Glutamatergic neuron (in vitro differentiated cells): ENCODE results near the gene AKAP1. TPM values are rescaled to one million over a fixed set of nuclear protein-coding genes. Genes with fewer than 3 reads are reported as not detected.

Source experiments
- DNase-seq: peaks from one replicate; pipeline ENCODE4 v3.0.0; 2022
- H3K27ac Mint-ChIP-seq: one replicate; pipeline ENCODE4 v1.8.0; 2020; ENCODE audit warnings: mild to moderate bottlenecking, mixed read lengths, inconsistent platforms; ENCODE audit not compliant: unreplicated experiment
- H3K27me3 Mint-ChIP-seq: one replicate; pipeline ENCODE4 v1.8.0; 2020; ENCODE audit warnings: mild to moderate bottlenecking, moderate library complexity, mixed read lengths, inconsistent platforms; ENCODE audit not compliant: unreplicated experiment
- H3K36me3 Mint-ChIP-seq: one replicate; pipeline ENCODE4 v1.8.0; 2020; ENCODE audit warnings: mild to moderate bottlenecking, mixed read lengths, inconsistent platforms; ENCODE audit not compliant: unreplicated experiment
- H3K4me1 Mint-ChIP-seq: one replicate; pipeline ENCODE4 v1.8.0; 2020; ENCODE audit warnings: mild to moderate bottlenecking, low read depth, mixed read lengths, inconsistent platforms; ENCODE audit not compliant: unreplicated experiment
- H3K4me3 Mint-ChIP-seq: one replicate; pipeline ENCODE4 v1.8.0; 2020; ENCODE audit warnings: mild to moderate bottlenecking, mixed read lengths, inconsistent platforms; ENCODE audit not compliant: unreplicated experiment
- H3K9me3 Mint-ChIP-seq: one replicate; pipeline ENCODE4 v1.8.0; 2020; ENCODE audit warnings: mild to moderate bottlenecking, moderate library complexity, mixed read lengths, inconsistent platforms; ENCODE audit not compliant: unreplicated experiment
- total RNA-seq: library from RNA; stranded (reverse); fragmentation: NEBNext Ultra II Directional; extraction: Animal tissue kit (Norgen Biotek cat#: 25700); gene quantifications from one replicate; pipeline ENCODE4 v1.2.1, GENCODE V29; 2021; ENCODE audit not compliant: unreplicated experiment
- TF ChIP-seq, protein P1 (sequence below): fragments of 200-600 bp; sonication (generic); IDR thresholded peaks from one replicate; pipeline ENCODE4 v1.5.0; 2021; ENCODE audit not compliant: partially characterized antibody, unreplicated experiment

Gene AKAP1
- total RNA-seq, 1 donor from 2014 or later, result 35.6 TPM

DNA sequence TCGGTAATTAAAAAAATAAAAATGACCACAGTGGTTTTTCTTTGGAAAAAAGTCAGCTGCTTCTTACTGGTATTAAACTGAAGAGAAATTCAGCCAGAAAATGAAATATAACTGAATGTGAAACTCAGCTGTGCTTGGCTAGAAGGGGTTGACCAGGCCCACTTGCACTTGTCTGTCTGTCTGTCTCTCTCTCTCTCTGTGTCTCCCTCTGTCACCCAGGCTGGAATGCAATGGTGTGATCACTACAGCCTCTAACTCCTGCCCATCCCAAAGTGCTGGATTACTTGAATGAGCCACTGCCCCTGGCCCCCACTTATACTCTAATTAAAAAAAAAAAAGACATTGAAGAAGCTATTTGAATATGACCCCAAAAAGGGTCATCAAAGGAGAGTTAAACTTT lies 17.3 kb upstream of the AKAP1 start:
- Mint-ChIP-seq H3K9me3 (no peaks in the 10 kb centered on the region), H3K36me3 (no peaks in the 10 kb centered on the region), H3K27ac (no peak overlapping the region), H3K27me3 (peaks cover 5% of the 10 kb centered on the region), H3K4me3 (no peak overlapping the region), H3K4me1 (peaks cover 10% of the 10 kb centered on the region)
- TF ChIP-seq, protein P1, sequence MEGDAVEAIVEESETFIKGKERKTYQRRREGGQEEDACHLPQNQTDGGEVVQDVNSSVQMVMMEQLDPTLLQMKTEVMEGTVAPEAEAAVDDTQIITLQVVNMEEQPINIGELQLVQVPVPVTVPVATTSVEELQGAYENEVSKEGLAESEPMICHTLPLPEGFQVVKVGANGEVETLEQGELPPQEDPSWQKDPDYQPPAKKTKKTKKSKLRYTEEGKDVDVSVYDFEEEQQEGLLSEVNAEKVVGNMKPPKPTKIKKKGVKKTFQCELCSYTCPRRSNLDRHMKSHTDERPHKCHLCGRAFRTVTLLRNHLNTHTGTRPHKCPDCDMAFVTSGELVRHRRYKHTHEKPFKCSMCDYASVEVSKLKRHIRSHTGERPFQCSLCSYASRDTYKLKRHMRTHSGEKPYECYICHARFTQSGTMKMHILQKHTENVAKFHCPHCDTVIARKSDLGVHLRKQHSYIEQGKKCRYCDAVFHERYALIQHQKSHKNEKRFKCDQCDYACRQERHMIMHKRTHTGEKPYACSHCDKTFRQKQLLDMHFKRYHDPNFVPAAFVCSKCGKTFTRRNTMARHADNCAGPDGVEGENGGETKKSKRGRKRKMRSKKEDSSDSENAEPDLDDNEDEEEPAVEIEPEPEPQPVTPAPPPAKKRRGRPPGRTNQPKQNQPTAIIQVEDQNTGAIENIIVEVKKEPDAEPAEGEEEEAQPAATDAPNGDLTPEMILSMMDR, result no peak
- no peak for DNase-seq

GRCh38 chr17:57068222-57068658 lies 16.8 kb upstream of the AKAP1 start:
- peaks cover 10% of the 10 kb centered on the region for H3K4me1 Mint-ChIP-seq
- H3K36me3 Mint-ChIP-seq, result no peaks in the 10 kb centered on the region
- H3K9me3 Mint-ChIP-seq, result no peaks in the 10 kb centered on the region
- H3K27ac Mint-ChIP-seq, result no peak overlapping the region
- TF ChIP-seq, protein P1, result no peak
- H3K4me3 Mint-ChIP-seq, result no peak overlapping the region
- peaks cover 5% of the 10 kb centered on the region for H3K27me3 Mint-ChIP-seq
- DNase-seq, result no peak

GRCh38 chr17:57068707-57069106 lies 16.3 kb upstream of the AKAP1 start:
- Mint-ChIP-seq H3K27me3 (peaks cover 5% of the 10 kb centered on the region), H3K4me1 (peaks cover 10% of the 10 kb centered on the region), H3K9me3 (no peaks in the 10 kb centered on the region), H3K27ac (no peak overlapping the region), H3K36me3 (no peaks in the 10 kb centered on the region), H3K4me3 (no peak overlapping the region)
- no peak for DNase-seq
- TF ChIP-seq, protein P1, result no peak

DNA sequence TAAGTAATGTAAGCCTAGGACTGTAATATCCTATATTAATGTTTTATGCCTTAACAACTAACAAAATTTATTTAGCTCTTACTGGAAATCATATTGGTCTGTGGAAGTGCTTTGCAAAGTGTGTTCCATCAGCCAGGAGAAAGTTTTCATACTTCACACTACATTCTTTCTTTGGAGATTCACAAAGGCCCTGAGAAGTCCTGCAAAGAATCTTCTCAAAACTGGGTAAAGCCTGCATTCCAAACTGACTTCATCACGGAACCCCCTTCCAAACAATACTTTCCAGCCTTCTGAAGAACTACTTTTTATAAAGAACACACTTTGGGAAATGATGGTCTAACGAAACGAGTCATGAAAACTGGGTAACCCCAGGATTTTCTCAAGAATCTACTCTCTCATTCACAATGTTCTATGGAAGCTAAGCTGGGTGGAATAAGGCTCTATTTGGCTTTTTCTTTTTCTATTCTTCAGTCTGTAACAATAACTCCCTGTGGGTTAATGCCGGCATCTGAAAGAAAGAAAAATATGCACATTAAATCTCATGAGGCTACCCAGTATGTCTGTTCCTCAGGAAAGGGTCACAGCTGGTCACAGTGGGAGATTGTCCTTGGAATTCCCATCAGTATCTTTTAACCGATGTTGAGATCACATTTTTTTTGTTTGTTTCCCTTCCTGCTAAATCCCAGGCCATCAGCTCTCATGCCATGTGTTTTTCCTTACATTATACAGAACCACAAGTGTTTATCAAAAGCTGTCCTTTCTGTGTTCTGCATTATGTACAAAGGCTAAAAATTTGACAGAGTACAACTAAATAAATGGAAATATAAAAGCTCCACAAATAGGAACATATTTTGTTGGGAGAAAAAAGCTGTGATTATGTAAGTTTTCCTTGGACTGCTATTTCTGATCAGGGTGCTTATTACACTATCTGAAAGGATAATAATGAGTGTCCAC lies 12.8 kb upstream of the AKAP1 start:
- Mint-ChIP-seq H3K9me3 (no peaks in the 10 kb centered on the region), H3K4me3 (peak overlapping the region; percentile 56), H3K36me3 (no peaks in the 10 kb centered on the region), H3K27ac (peak overlapping the region; percentile 88), H3K27me3 (peaks cover 8% of the 10 kb centered on the region), H3K4me1 (peaks cover 13% of the 10 kb centered on the region)
- TF ChIP-seq, protein P1, result no peak
- no peak for DNase-seq

- no peaks in the 10 kb centered on the region for H3K36me3 Mint-ChIP-seq
These were observed 11.4 kb upstream of the AKAP1 start for GRCh38 chr17:57073626-57074025.

More at GRCh38 chr17:57073626-57074025, 11.4 kb upstream of the AKAP1 start:
- no peak for DNase-seq
- peaks cover 13% of the 10 kb centered on the region for H3K4me1 Mint-ChIP-seq
- TF ChIP-seq, protein P1, result no peak
- no peak overlapping the region for H3K27ac Mint-ChIP-seq
- no peak overlapping the region for H3K4me3 Mint-ChIP-seq
- H3K27me3 Mint-ChIP-seq, result peaks cover 8% of the 10 kb centered on the region
- H3K9me3 Mint-ChIP-seq, result no peaks in the 10 kb centered on the region
